NCI-H1417 (cell line): ENCODE measurements around the gene MAPKAPK5.
"Not testable (repeated sequence)": the region's sequence is repeated elsewhere in the genome, so short reads cannot be mapped to it uniquely, and the experiment has no call there.

ENCODE experiments used
- DNase-seq, 3 experiments: peaks; one replicate each; lab custom pipeline; 2025; lab: John Stamatoyannopoulos, UW

The MAPKAPK5 gene

GRCh38 chr12:111841750-111842555 lies at the start of gene MAPKAPK5:
Gene MAPKAPK5, plus strand, starts transcription at chr12:111842228. Its CDS starts 506 bp downstream, at chr12:111842734.
- DNase-seq, result peak; percentile 96 to 98 (median 98)

- no peak for DNase-seq
Measured at GRCh38 chr12:111792856-111793235, 49.2 kb upstream of the MAPKAPK5 start.

GRCh38 chr12:111798182-111798581 lies 43.8 kb upstream of the MAPKAPK5 start:
- DNase-seq, result no peak

- DNase-seq, result no peak
Measured at GRCh38 chr12:111799758-111800157, 42.3 kb upstream of the MAPKAPK5 start.

GRCh38 chr12:111803038-111803626 lies 38.9 kb upstream of the MAPKAPK5 start:
- no peak for DNase-seq

GRCh38 chr12:111803851-111804250 lies 38.2 kb upstream of the MAPKAPK5 start:
- no peak for DNase-seq

GRCh38 chr12:111806304-111806703 lies 35.7 kb upstream of the MAPKAPK5 start:
- DNase-seq, result no peak

- no peak for DNase-seq
Measured at GRCh38 chr12:111807232-111807631, 34.8 kb upstream of the MAPKAPK5 start.

GRCh38 chr12:111812881-111813741 lies 28.9 kb upstream of the MAPKAPK5 start:
- DNase-seq, result peak; percentile 75 to 92 (median 92)

GRCh38 chr12:111816065-111816615 lies 25.9 kb upstream of the MAPKAPK5 start:
- DNase-seq, result no peak

- peak in 2 of 3 experiments; percentile 48 to 69 for DNase-seq
Measured at GRCh38 chr12:111816898-111817297, 25.1 kb upstream of the MAPKAPK5 start.

- DNase-seq, result no peak
Measured at GRCh38 chr12:111818340-111818739, 23.7 kb upstream of the MAPKAPK5 start.

- DNase-seq, result peak; percentile 60 to 94 (median 76)
Measured at GRCh38 chr12:111819191-111820158, 22.6 kb upstream of the MAPKAPK5 start.

- not testable (repeated sequence) for DNase-seq
Measured at GRCh38 chr12:111820828-111821227, 21.2 kb upstream of the MAPKAPK5 start.

GRCh38 chr12:111822886-111823285 lies 19.1 kb upstream of the MAPKAPK5 start:
- no peak for DNase-seq

- DNase-seq, result no peak
Measured at GRCh38 chr12:111823891-111824290, 18.1 kb upstream of the MAPKAPK5 start.

GRCh38 chr12:111824312-111824711 lies 17.7 kb upstream of the MAPKAPK5 start:
- DNase-seq, result not testable (repeated sequence)

GRCh38 chr12:111825509-111825908 lies 16.5 kb upstream of the MAPKAPK5 start:
- no peak for DNase-seq

- no peak for DNase-seq
Measured at GRCh38 chr12:111826316-111826715, 15.7 kb upstream of the MAPKAPK5 start.

GRCh38 chr12:111826992-111827391 lies 15.0 kb upstream of the MAPKAPK5 start:
- DNase-seq, result no peak

- DNase-seq, result no peak
Measured at GRCh38 chr12:111827907-111828306, 14.1 kb upstream of the MAPKAPK5 start.
